H9 (cell line): ENCODE results near the gene SDK1. TPM values are rescaled to one million over a fixed set of nuclear protein-coding genes. Genes with fewer than 3 reads are reported as not detected.

ENCODE experiments used
- DNase-seq: peaks from one replicate; pipeline ENCODE4 v3.0.0-alpha.2; 2017
- H2AFZ ChIP-seq: one replicate; pipeline ENCODE4 v1.6.1; 2013; ENCODE audit warnings: mild to moderate bottlenecking, low read length, control low read depth, moderate library complexity
- H2AK5ac ChIP-seq: 2 replicates; pipeline ENCODE4 v1.6.1; 2013; ENCODE audit warnings: low read length, control low read depth, mixed read lengths; ENCODE audit not compliant: insufficient read length
- H2BK120ac ChIP-seq: one replicate; pipeline ENCODE4 v1.6.1; 2013; ENCODE audit warnings: low read depth, mild to moderate bottlenecking, low read length, control low read depth, inconsistent platforms; ENCODE audit not compliant: poor library complexity, severe bottlenecking
- H2BK12ac ChIP-seq: 2 replicates; pipeline ENCODE4 v1.6.1; 2013; ENCODE audit warnings: low read length, control low read depth, mixed read lengths, low read depth; ENCODE audit not compliant: insufficient read length
- H2BK15ac ChIP-seq: 2 replicates; pipeline ENCODE4 v1.6.1; 2013; ENCODE audit warnings: low read depth, low read length, control low read depth
- H2BK20ac ChIP-seq: one replicate; pipeline ENCODE4 v1.6.1; 2013; ENCODE audit warnings: low read depth, mild to moderate bottlenecking, low read length, control low read depth, inconsistent platforms; ENCODE audit not compliant: poor library complexity, severe bottlenecking
- H2BK5ac ChIP-seq: 2 replicates; pipeline ENCODE4 v1.6.1; 2013; ENCODE audit warnings: low read length, control low read depth, mixed read lengths; ENCODE audit not compliant: insufficient read length
- H3K14ac ChIP-seq: 2 replicates; pipeline ENCODE4 v1.6.1; 2013; ENCODE audit warnings: low read length, control low read depth; ENCODE audit not compliant: insufficient read depth
- H3K18ac ChIP-seq: 2 replicates; pipeline ENCODE4 v1.6.1; 2013; ENCODE audit warnings: low read depth, mild to moderate bottlenecking, mixed read lengths, low read length, control low read depth; ENCODE audit not compliant: insufficient read length
- H3K23ac ChIP-seq: 2 replicates; pipeline ENCODE4 v1.6.1; 2013; ENCODE audit warnings: low read length, control low read depth, mixed read lengths, low read depth; ENCODE audit not compliant: insufficient read length
- H3K23me2 ChIP-seq: 2 replicates; pipeline ENCODE4 v1.6.1; 2013; ENCODE audit warnings: low read depth, mild to moderate bottlenecking, mixed read lengths, low read length, control low read depth; ENCODE audit not compliant: insufficient read length, poor library complexity, severe bottlenecking
- H3K27ac ChIP-seq: 2 replicates; pipeline ENCODE4 v1.5.1; 2013; ENCODE audit warnings: low read length, control low read depth, mixed read lengths, low read depth; ENCODE audit not compliant: insufficient read length
- H3K27me3 ChIP-seq: 2 replicates; pipeline ENCODE4 v1.6.1; 2013; ENCODE audit warnings: low read length, control low read depth, inconsistent platforms; ENCODE audit not compliant: insufficient read depth
- H3K4ac ChIP-seq: 2 replicates; pipeline ENCODE4 v1.6.1; 2013; ENCODE audit warnings: low read depth, mild to moderate bottlenecking, control low read depth, inconsistent platforms, low read length, moderate library complexity
- H3K4me1 ChIP-seq: 2 replicates; pipeline ENCODE4 v1.6.1; 2013; ENCODE audit warnings: low read length, control low read depth, inconsistent platforms; ENCODE audit not compliant: insufficient read depth
- H3K4me2 ChIP-seq: 2 replicates; pipeline ENCODE4 v1.6.1; 2013; ENCODE audit warnings: low read length, control low read depth, mixed read lengths; ENCODE audit not compliant: insufficient read length, insufficient read depth
- H3K56ac ChIP-seq: 2 replicates; pipeline ENCODE4 v1.6.1; 2013; ENCODE audit warnings: low read depth, mild to moderate bottlenecking, mixed read lengths, low read length, control low read depth; ENCODE audit not compliant: insufficient read length
- H3K79me1 ChIP-seq: 2 replicates; pipeline ENCODE4 v1.6.1; 2013; ENCODE audit warnings: low read depth, mild to moderate bottlenecking, moderate library complexity, low read length, control low read depth, inconsistent platforms; ENCODE audit not compliant: insufficient read depth, poor library complexity, severe bottlenecking
- H3K79me2 ChIP-seq: 2 replicates; pipeline ENCODE4 v1.6.1; 2013; ENCODE audit warnings: low read length, control low read depth, inconsistent platforms; ENCODE audit not compliant: insufficient read depth
- H3K9ac ChIP-seq: 2 replicates; pipeline ENCODE4 v1.6.1; 2013; ENCODE audit warnings: low read length, control low read depth, mixed read lengths; ENCODE audit not compliant: insufficient read length; ENCODE audit errors: extremely low read depth
- H3K9me3 ChIP-seq: one replicate; pipeline ENCODE4 v1.6.1; 2013; ENCODE audit warnings: low read depth, low read length, inconsistent platforms; ENCODE audit not compliant: control insufficient read depth
- H3T11ph ChIP-seq: one replicate; pipeline ENCODE4 v1.6.1; 2013; ENCODE audit warnings: mild to moderate bottlenecking, low read length, control low read depth, inconsistent platforms
- H4K20me1 ChIP-seq: one replicate; pipeline ENCODE4 v1.6.1; 2013; ENCODE audit not compliant: control insufficient read depth, insufficient read length, insufficient read depth
- H4K5ac ChIP-seq: 2 replicates; pipeline ENCODE4 v1.6.1; 2013; ENCODE audit warnings: low read depth, mild to moderate bottlenecking, mixed read lengths, low read length, control low read depth; ENCODE audit not compliant: insufficient read length
- H4K8ac ChIP-seq: replicated peaks from 2 replicates; pipeline ENCODE4 v1.6.1; 2013; ENCODE audit warnings: low read length, control low read depth, mixed read lengths, low read depth; ENCODE audit not compliant: insufficient read length
- H4K91ac ChIP-seq: 2 replicates; pipeline ENCODE4 v1.6.1; 2013; ENCODE audit warnings: low read depth, mild to moderate bottlenecking, moderate library complexity, mixed read lengths, low read length, control low read depth; ENCODE audit not compliant: insufficient read length
- H3K27ac Mint-ChIP-seq, 3 experiments: 2 replicates in 2 of 3; 3 replicates in 1 of 3; pipeline ENCODE4 v1.8.0; 2020 to 2021; ENCODE audit warnings: mixed read lengths in 3 of 3, mild to moderate bottlenecking in 1 of 3, moderate library complexity in 1 of 3
- H3K27me3 Mint-ChIP-seq: 2 replicates; pipeline ENCODE4 v1.8.0; 2021; ENCODE audit warnings: low read depth, mild to moderate bottlenecking, moderate library complexity, mixed read lengths
- H3K36me3 Mint-ChIP-seq, 3 experiments: 2 replicates in 2 of 3; 3 replicates in 1 of 3; pipeline ENCODE4 v1.8.0; 2020 to 2021; ENCODE audit warnings: low read depth in 3 of 3, mixed read lengths in 3 of 3; ENCODE audit not compliant: insufficient read depth in 1 of 3
- H3K4me1 Mint-ChIP-seq, 2 experiments: 2 replicates each; pipeline ENCODE4 v1.8.0; 2020; ENCODE audit warnings: mixed read lengths in 2 of 2
- H3K4me3 Mint-ChIP-seq, 2 experiments: 2 replicates in 1 of 2; 3 replicates in 1 of 2; pipeline ENCODE4 v1.8.0; 2020 to 2021; ENCODE audit warnings: mild to moderate bottlenecking in 2 of 2, mixed read lengths in 2 of 2, moderate library complexity in 1 of 2
- H3K9me3 Mint-ChIP-seq, 2 experiments: 2 replicates in 1 of 2; 3 replicates in 1 of 2; pipeline ENCODE4 v1.8.0; 2020; ENCODE audit warnings: mild to moderate bottlenecking in 2 of 2, mixed read lengths in 2 of 2, moderate library complexity in 1 of 2
- CTCF ChIP-seq: fragments of 200-600 bp; sonication (generic); conservative IDR thresholded peaks from 3 replicates; pipeline ENCODE4 v1.8.0; 2021; ENCODE audit warnings: antibody characterized with exemption, mild to moderate bottlenecking
- WGBS: extraction: QIAGEN DNeasy Blood & Tissue Kit; methylation state at CpG from one replicate; pipeline ENCODE4 v1.1.7; 2013; ENCODE audit warnings: missing lambda C conversion rate, low lambda C conversion rate, mixed read lengths; ENCODE audit not compliant: insufficient read length; ENCODE audit errors: extremely low coverage; 5-methylcytosine and 5-hydroxymethylcytosine counted together
- total RNA-seq: library from RNA; stranded (reverse); gene quantifications from 2 replicates; pipeline ENCODE4 v1.2.1, GENCODE V29; 2021

Gene SDK1
- total RNA-seq, 1 experiment from 2014 or later = 8.7 TPM

GRCh38 chr7:3301831-3302618 is 973 bp downstream of the SDK1 start:
- Mint-ChIP-seq H3K27ac (no peak overlapping the region), H3K4me3 (peak overlapping the region; percentile 78 to 88)

More at GRCh38 chr7:3301831-3302618, 973 bp downstream of the SDK1 start:
- peaks cover 6% of the 10 kb centered on the region; the same call in 1 of the 2 replicates for H3K4me1 ChIP-seq
- H3K56ac ChIP-seq = no peak overlapping the region
- H3K23me2 ChIP-seq = peaks cover 13% of the 10 kb centered on the region
- no peak overlapping the region for H3K23ac ChIP-seq
- H3K4me2 ChIP-seq = peak overlapping the region; percentile 84
- H2BK12ac ChIP-seq = no peak overlapping the region
- no peak overlapping the region for H3K4ac ChIP-seq
- H3K9me3 ChIP-seq = no peaks in the 10 kb centered on the region
- no peak overlapping the region for H3K9ac ChIP-seq
- no peak overlapping the region for H4K91ac ChIP-seq
- Mint-ChIP-seq H3K36me3 (no peaks in the 10 kb centered on the region; a peak in 1 of 7 replicates), H3K9me3 (no peaks in the 10 kb centered on the region), H3K27me3 (peaks cover 31% of the 10 kb centered on the region), H3K4me1 (peaks cover 33 to 37% of the 10 kb centered on the region in 2 experiments)
- no peak overlapping the region for H3T11ph ChIP-seq
- no peak overlapping the region for H4K8ac ChIP-seq
- no peak overlapping the region for H2BK120ac ChIP-seq
- no peak overlapping the region for H2BK5ac ChIP-seq
- no CpG with 5 or more reads among the region's 45 CpGs for WGBS
- H4K5ac ChIP-seq = no peak overlapping the region
- no peak overlapping the region for H3K27ac ChIP-seq
- no peaks in the 10 kb centered on the region for H3K27me3 ChIP-seq
- no peaks in the 10 kb centered on the region for H3K79me1 ChIP-seq
- H2BK20ac ChIP-seq = no peak overlapping the region
- H3K18ac ChIP-seq = no peak overlapping the region
- no peak overlapping the region for H2BK15ac ChIP-seq
- peak; percentile 40 for DNase-seq
- no peak overlapping the region for H2AK5ac ChIP-seq
- TF ChIP-seq CTCF = peak; percentile 46; the same call in 2 of the 3 replicates
- peaks cover 2% of the 10 kb centered on the region; the same call in 1 of the 2 replicates for H3K79me2 ChIP-seq
- no peak overlapping the region for H2AFZ ChIP-seq
- H3K14ac ChIP-seq = no peak overlapping the region
- no peaks in the 10 kb centered on the region for H4K20me1 ChIP-seq
